ENCODE measurements around the gene TRMU.

Gene TRMU

GRCh38 chr22:46377525-46378425 is 42.3 kb downstream of the TRMU start:
- no peak overlapping the region for H3K27ac ChIP-seq
- no peak overlapping the region for H3K4me3 ChIP-seq

GRCh38 chr22:46378426-46379065 is 43.0 kb downstream of the TRMU start:
- Histone ChIP-seq H3K4me3 (no peak overlapping the region), H3K27ac (no peak overlapping the region)

GRCh38 chr22:46379066-46379930 is 43.8 kb downstream of the TRMU start:
- H3K27ac ChIP-seq = no peak overlapping the region
- H3K4me3 ChIP-seq = no peak overlapping the region

GRCh38 chr22:46380069-46380468 is 44.6 kb downstream of the TRMU start:
- Histone ChIP-seq H3K4me3 (no peak overlapping the region), H3K27ac (no peak overlapping the region)

- Histone ChIP-seq H3K4me3 (no peak overlapping the region), H3K27ac (no peak overlapping the region)
These were observed 45.1 kb downstream of the TRMU start for GRCh38 chr22:46380581-46380980.

GRCh38 chr22:46381142-46381541 is 45.6 kb downstream of the TRMU start:
- H3K27ac ChIP-seq = no peak overlapping the region

GRCh38 chr22:46381731-46382130 is 46.2 kb downstream of the TRMU start:
- Histone ChIP-seq H3K27ac (no peak overlapping the region), H3K4me3 (no peak overlapping the region)

More at GRCh38 chr22:46381142-46381541, 45.6 kb downstream of the TRMU start:
- no peak overlapping the region for H3K4me3 ChIP-seq

- Histone ChIP-seq H3K27ac (no peak overlapping the region), H3K4me3 (no peak overlapping the region)
These were observed 47.0 kb downstream of the TRMU start for GRCh38 chr22:46382524-46382923.

- no peak overlapping the region for H3K4me3 ChIP-seq
- H3K27ac ChIP-seq = no peak overlapping the region
These were observed 50.8 kb downstream of the TRMU start for GRCh38 chr22:46386312-46386711.

- Histone ChIP-seq H3K4me3 (no peak overlapping the region), H3K27ac (no peak overlapping the region)
These were observed 52.2 kb downstream of the TRMU start for GRCh38 chr22:46387748-46388147.

GRCh38 chr22:46388647-46389046 is 53.1 kb downstream of the TRMU start:
- no peak overlapping the region for H3K4me3 ChIP-seq
- H3K27ac ChIP-seq = no peak overlapping the region

- H3K27ac ChIP-seq = no peak overlapping the region
These were observed 53.6 kb downstream of the TRMU start for GRCh38 chr22:46389081-46389480.

GRCh38 chr22:46390105-46390651 is 54.7 kb downstream of the TRMU start:
- Histone ChIP-seq H3K4me3 (no peak overlapping the region), H3K27ac (peak overlapping the region in 4 of 21 experiments; percentile 11 to 49 (median 38))

More at GRCh38 chr22:46389081-46389480, 53.6 kb downstream of the TRMU start:
- H3K4me3 ChIP-seq = no peak overlapping the region

GRCh38 chr22:46390652-46391301 is 55.3 kb downstream of the TRMU start:
- Histone ChIP-seq H3K27ac (peak overlapping the region in 7 of 21 experiments; percentile 10 to 49 (median 38)), H3K4me3 (no peak overlapping the region)

GRCh38 chr22:46391486-46392136 is 56.1 kb downstream of the TRMU start:
- Histone ChIP-seq H3K27ac (peak overlapping the region in 2 of 21 experiments; percentile 10 to 34), H3K4me3 (no peak overlapping the region)

GRCh38 chr22:46392137-46392844 is 56.8 kb downstream of the TRMU start:
- H3K27ac ChIP-seq = no peak overlapping the region
- no peak overlapping the region for H3K4me3 ChIP-seq

- H3K27ac ChIP-seq = no peak overlapping the region
- H3K4me3 ChIP-seq = no peak overlapping the region
These were observed 58.4 kb downstream of the TRMU start for GRCh38 chr22:46393873-46394272.

GRCh38 chr22:46394622-46395021 is 59.1 kb downstream of the TRMU start:
- H3K27ac ChIP-seq = no peak overlapping the region
- no peak overlapping the region for H3K4me3 ChIP-seq
